Chondrocyte (in vitro differentiated cells): ENCODE results near the gene TOM1L2. TPM values are rescaled to one million over a fixed set of nuclear protein-coding genes. Genes with fewer than 3 reads are reported as not detected.

Source experiments
- DNase-seq: peaks from one replicate; pipeline ENCODE4 v3.0.0; 2021; ENCODE audit warnings: mixed read lengths, low spot score
- H3K27ac Mint-ChIP-seq: one replicate; pipeline ENCODE4 v1.8.0; 2021; ENCODE audit warnings: mild to moderate bottlenecking, moderate library complexity, mixed read lengths; ENCODE audit not compliant: unreplicated experiment
- H3K27me3 Mint-ChIP-seq: 2 replicates; pipeline ENCODE4 v1.8.0; 2021; ENCODE audit warnings: low read depth, mixed read lengths
- H3K36me3 Mint-ChIP-seq: 2 replicates; pipeline ENCODE4 v1.8.0; 2021; ENCODE audit warnings: low read depth, mixed read lengths
- H3K4me1 Mint-ChIP-seq: 2 replicates; pipeline ENCODE4 v1.8.0; 2021; ENCODE audit warnings: low read depth, mild to moderate bottlenecking, mixed read lengths
- H3K4me3 Mint-ChIP-seq: one replicate; pipeline ENCODE4 v1.8.0; 2021; ENCODE audit warnings: mild to moderate bottlenecking, moderate library complexity, mixed read lengths; ENCODE audit not compliant: unreplicated experiment
- H3K9me3 Mint-ChIP-seq: 2 replicates; pipeline ENCODE4 v1.8.0; 2021; ENCODE audit warnings: low read depth, mixed read lengths
- CTCF ChIP-seq: fragments of 200-600 bp; sonication (generic); IDR thresholded peaks from 2 replicates; pipeline ENCODE4 v1.5.0; 2021; ENCODE audit warnings: antibody characterized with exemption, mild to moderate bottlenecking, moderate library complexity
- total RNA-seq: library from RNA; stranded (reverse); gene quantifications from 3 replicates; pipeline ENCODE4 v1.2.1, GENCODE V29; 2021

The TOM1L2 gene
- total RNA-seq, 1 donor from 2014 or later = 56.1 TPM

- no peak for DNase-seq
- peaks cover 21% of the 10 kb centered on the region for H3K4me1 Mint-ChIP-seq
- TF ChIP-seq CTCF = peak; percentile 69
- H3K27me3 Mint-ChIP-seq = no peaks in the 10 kb centered on the region
- no peak overlapping the region for H3K4me3 Mint-ChIP-seq
- no peaks in the 10 kb centered on the region for H3K9me3 Mint-ChIP-seq
- peaks cover 2% of the 10 kb centered on the region for H3K36me3 Mint-ChIP-seq
- H3K27ac Mint-ChIP-seq = peak overlapping the region; percentile 76
Measured at GRCh38 chr17:17994271-17995069, 22.3 kb upstream of the TOM1L2 start.

- H3K36me3 Mint-ChIP-seq = peaks cover 2% of the 10 kb centered on the region
- TF ChIP-seq CTCF = no peak
- H3K4me1 Mint-ChIP-seq = peaks cover 21% of the 10 kb centered on the region
- H3K4me3 Mint-ChIP-seq = no peak overlapping the region
- H3K27me3 Mint-ChIP-seq = no peaks in the 10 kb centered on the region
- DNase-seq = no peak
- no peak overlapping the region for H3K27ac Mint-ChIP-seq
- H3K9me3 Mint-ChIP-seq = no peaks in the 10 kb centered on the region
Measured at GRCh38 chr17:17993852-17994251, 21.7 kb upstream of the TOM1L2 start.

GRCh38 chr17:17993366-17993765 is 21.2 kb upstream of the TOM1L2 start:
- no peaks in the 10 kb centered on the region for H3K9me3 Mint-ChIP-seq
- peaks cover 21% of the 10 kb centered on the region for H3K4me1 Mint-ChIP-seq
- no peak for DNase-seq
- no peaks in the 10 kb centered on the region for H3K27me3 Mint-ChIP-seq
- no peak for TF ChIP-seq CTCF
- no peak overlapping the region for H3K4me3 Mint-ChIP-seq
- peaks cover 2% of the 10 kb centered on the region for H3K36me3 Mint-ChIP-seq
- H3K27ac Mint-ChIP-seq = no peak overlapping the region

GRCh38 chr17:17990282-17990681 is 18.1 kb upstream of the TOM1L2 start:
- peak overlapping the region; percentile 54 for H3K27ac Mint-ChIP-seq
- H3K4me1 Mint-ChIP-seq = peaks cover 21% of the 10 kb centered on the region
- H3K27me3 Mint-ChIP-seq = no peaks in the 10 kb centered on the region
- no peak overlapping the region for H3K4me3 Mint-ChIP-seq
- H3K9me3 Mint-ChIP-seq = no peaks in the 10 kb centered on the region
- no peak for DNase-seq
- no peaks in the 10 kb centered on the region for H3K36me3 Mint-ChIP-seq
- no peak for TF ChIP-seq CTCF

GRCh38 chr17:17989618-17990017 is 17.4 kb upstream of the TOM1L2 start:
- Mint-ChIP-seq H3K27ac (no peak overlapping the region), H3K4me3 (no peak overlapping the region), H3K4me1 (peaks cover 15% of the 10 kb centered on the region), H3K36me3 (no peaks in the 10 kb centered on the region), H3K27me3 (no peaks in the 10 kb centered on the region), H3K9me3 (no peaks in the 10 kb centered on the region)
- DNase-seq = no peak
- TF ChIP-seq CTCF = no peak
